Astrocyte (in vitro differentiated cells and primary cell): Measurements from ENCODE around the gene SOX1. TPM values are rescaled to one million over a fixed set of nuclear protein-coding genes. Genes with fewer than 3 reads are reported as not detected.

Source experiments
- DNase-seq: peaks from one replicate; pipeline ENCODE4 v3.0.0-alpha.2; 2010; ENCODE audit warnings: low read depth
- FAIRE-seq: peaks from 2 replicates; lab custom pipeline; 2011; peaks lifted over from hg19 to GRCh38; lab: Jason Lieb, UNC
- H2AFZ ChIP-seq: 2 replicates; pipeline ENCODE4 v1.6.0; 2012; ENCODE audit warnings: low read depth, low read length, inconsistent platforms
- H3K27ac ChIP-seq: 2 replicates; pipeline ENCODE4 v1.5.1; 2011; ENCODE audit warnings: low read depth, low read length, inconsistent platforms
- H3K27me3 ChIP-seq: 2 replicates; pipeline ENCODE4 v1.6.0; 2011; ENCODE audit warnings: low read length, inconsistent platforms; ENCODE audit not compliant: insufficient read depth
- H3K36me3 ChIP-seq: 2 replicates; pipeline ENCODE4 v1.5.1; 2011; ENCODE audit warnings: low read length, inconsistent platforms; ENCODE audit not compliant: insufficient read depth
- H3K4me1 ChIP-seq: 2 replicates; pipeline ENCODE4 v1.5.1; 2011; ENCODE audit warnings: low read length, inconsistent platforms; ENCODE audit not compliant: insufficient read depth
- H3K4me2 ChIP-seq: 2 replicates; pipeline ENCODE4 v1.6.0; 2012; ENCODE audit warnings: low read length, inconsistent platforms
- H3K4me3 ChIP-seq: 2 replicates; pipeline ENCODE4 v1.5.1; 2011; ENCODE audit warnings: low read depth, mild to moderate bottlenecking, low read length, inconsistent platforms; ENCODE audit not compliant: insufficient read depth
- H3K79me2 ChIP-seq: 2 replicates; pipeline ENCODE4 v1.6.0; 2012; ENCODE audit warnings: mild to moderate bottlenecking, low read length, inconsistent platforms; ENCODE audit not compliant: insufficient read depth
- H3K9ac ChIP-seq: 2 replicates; pipeline ENCODE4 v1.6.0; 2012; ENCODE audit warnings: mild to moderate bottlenecking, low read length, inconsistent platforms
- H3K9me3 ChIP-seq: 2 replicates; pipeline ENCODE4 v1.5.1; 2012; ENCODE audit warnings: low read depth, mild to moderate bottlenecking, low read length, inconsistent platforms; ENCODE audit not compliant: insufficient read depth
- H4K20me1 ChIP-seq: 2 replicates; pipeline ENCODE4 v1.6.0; 2012; ENCODE audit warnings: low read length, inconsistent platforms; ENCODE audit not compliant: insufficient read depth
- H3K27ac Mint-ChIP-seq: one replicate; pipeline ENCODE4 v1.8.0; 2021; ENCODE audit warnings: mild to moderate bottlenecking, mixed read lengths; ENCODE audit not compliant: unreplicated experiment
- H3K27me3 Mint-ChIP-seq: one replicate; pipeline ENCODE4 v1.8.0; 2021; ENCODE audit warnings: low read depth, mixed read lengths; ENCODE audit not compliant: unreplicated experiment
- H3K36me3 Mint-ChIP-seq: one replicate; pipeline ENCODE4 v1.8.0; 2021; ENCODE audit warnings: low read depth, mixed read lengths; ENCODE audit not compliant: unreplicated experiment
- H3K4me1 Mint-ChIP-seq: one replicate; pipeline ENCODE4 v1.8.0; 2021; ENCODE audit warnings: low read depth, mixed read lengths; ENCODE audit not compliant: unreplicated experiment
- H3K4me3 Mint-ChIP-seq: one replicate; pipeline ENCODE4 v1.8.0; 2021; ENCODE audit warnings: mild to moderate bottlenecking, moderate library complexity, mixed read lengths; ENCODE audit not compliant: unreplicated experiment
- H3K9me3 Mint-ChIP-seq: one replicate; pipeline ENCODE4 v1.8.0; 2021; ENCODE audit warnings: mild to moderate bottlenecking, mixed read lengths; ENCODE audit not compliant: unreplicated experiment
- CTCF ChIP-seq: IDR thresholded peaks from 2 replicates; pipeline ENCODE4 v1.5.1; 2011; ENCODE audit warnings: low read depth, mild to moderate bottlenecking, inconsistent platforms, low read length, moderate library complexity; ENCODE audit not compliant: insufficient read depth
- EZH2 ChIP-seq: IDR thresholded peaks from 2 replicates; pipeline ENCODE4 v1.6.1; 2012; ENCODE audit warnings: mild to moderate bottlenecking, low read length, inconsistent platforms; ENCODE audit not compliant: insufficient read depth
- total RNA-seq: library from RNA; stranded (reverse); gene quantifications from 2 replicates; pipeline ENCODE4 v1.2.1, GENCODE V29; 2021

SOX1 gene
- total RNA-seq, 1 donor from 2014 or later, result not detected

GRCh38 chr13:112102243-112102642 lies 35.3 kb downstream of the SOX1 start:
- Mint-ChIP-seq H3K27ac (no peak overlapping the region), H3K27me3 (peaks cover 76% of the 10 kb centered on the region)

GRCh38 chr13:112103260-112103838 lies 36.4 kb downstream of the SOX1 start:
- Histone ChIP-seq H3K4me2 (no peak overlapping the region), H2AFZ (no peak overlapping the region), H3K9ac (no peak overlapping the region), H3K27me3 (peaks cover 26% of the 10 kb centered on the region), H3K9me3 (no peaks in the 10 kb centered on the region), H3K36me3 (no peaks in the 10 kb centered on the region), H4K20me1 (no peaks in the 10 kb centered on the region), H3K27ac (no peak overlapping the region), H3K4me1 (no peaks in the 10 kb centered on the region), H3K79me2 (no peaks in the 10 kb centered on the region), H3K4me3 (no peak overlapping the region)
- no peak overlapping the region for H3K27ac Mint-ChIP-seq
- no peak for DNase-seq
- H3K4me3 Mint-ChIP-seq, result no peak overlapping the region
- peaks cover 78% of the 10 kb centered on the region for H3K27me3 Mint-ChIP-seq
- H3K9me3 Mint-ChIP-seq, result peaks cover 3% of the 10 kb centered on the region
- no peak for FAIRE-seq
- H3K36me3 Mint-ChIP-seq, result no peaks in the 10 kb centered on the region
- TF ChIP-seq CTCF (no peak), EZH2 (no peak)
- peaks cover 2% of the 10 kb centered on the region for H3K4me1 Mint-ChIP-seq

More at GRCh38 chr13:112102243-112102642, 35.3 kb downstream of the SOX1 start:
- Histone ChIP-seq H3K27me3 (peaks cover 26% of the 10 kb centered on the region), H3K4me3 (no peak overlapping the region), H3K27ac (no peak overlapping the region), H3K9ac (no peak overlapping the region), H3K4me1 (peaks cover under 1% of the 10 kb centered on the region), H3K36me3 (no peaks in the 10 kb centered on the region), H3K9me3 (no peaks in the 10 kb centered on the region), H3K4me2 (no peak overlapping the region), H2AFZ (no peak overlapping the region), H4K20me1 (no peaks in the 10 kb centered on the region), H3K79me2 (no peaks in the 10 kb centered on the region)
- no peak for TF ChIP-seq CTCF
- Mint-ChIP-seq H3K9me3 (peaks cover 4% of the 10 kb centered on the region), H3K36me3 (no peaks in the 10 kb centered on the region), H3K4me1 (peaks cover 6% of the 10 kb centered on the region), H3K4me3 (no peak overlapping the region)
- no peak for FAIRE-seq
- DNase-seq, result no peak
